ENCODE data around the gene RC3H1.

DNA sequence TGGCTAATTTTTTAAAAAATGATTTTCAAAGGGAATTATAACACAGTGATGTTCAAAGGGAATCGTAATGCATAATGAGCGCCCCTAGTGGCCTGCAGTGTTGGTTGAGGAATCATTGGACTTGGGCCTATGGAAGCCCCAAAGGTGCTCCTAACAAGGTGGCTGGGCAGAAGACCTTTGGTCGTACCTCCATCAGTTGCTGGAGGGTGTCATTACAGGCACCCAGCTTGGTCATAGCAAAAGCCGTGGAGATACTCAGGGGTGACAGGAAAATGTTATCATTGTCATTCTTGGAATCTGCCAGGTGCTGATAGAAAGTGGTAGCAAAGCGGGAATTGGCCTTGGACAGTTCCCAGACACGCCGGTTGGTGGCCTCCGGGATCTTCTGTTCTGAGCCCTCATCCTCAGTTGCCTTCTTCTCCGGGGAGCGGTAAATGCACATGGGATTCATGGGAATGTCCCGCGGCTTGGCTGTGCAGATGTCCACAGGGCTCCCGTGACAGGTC lies 107.7 kb downstream of the RC3H1 start:
- TF ChIP-seq, protein P1, sequence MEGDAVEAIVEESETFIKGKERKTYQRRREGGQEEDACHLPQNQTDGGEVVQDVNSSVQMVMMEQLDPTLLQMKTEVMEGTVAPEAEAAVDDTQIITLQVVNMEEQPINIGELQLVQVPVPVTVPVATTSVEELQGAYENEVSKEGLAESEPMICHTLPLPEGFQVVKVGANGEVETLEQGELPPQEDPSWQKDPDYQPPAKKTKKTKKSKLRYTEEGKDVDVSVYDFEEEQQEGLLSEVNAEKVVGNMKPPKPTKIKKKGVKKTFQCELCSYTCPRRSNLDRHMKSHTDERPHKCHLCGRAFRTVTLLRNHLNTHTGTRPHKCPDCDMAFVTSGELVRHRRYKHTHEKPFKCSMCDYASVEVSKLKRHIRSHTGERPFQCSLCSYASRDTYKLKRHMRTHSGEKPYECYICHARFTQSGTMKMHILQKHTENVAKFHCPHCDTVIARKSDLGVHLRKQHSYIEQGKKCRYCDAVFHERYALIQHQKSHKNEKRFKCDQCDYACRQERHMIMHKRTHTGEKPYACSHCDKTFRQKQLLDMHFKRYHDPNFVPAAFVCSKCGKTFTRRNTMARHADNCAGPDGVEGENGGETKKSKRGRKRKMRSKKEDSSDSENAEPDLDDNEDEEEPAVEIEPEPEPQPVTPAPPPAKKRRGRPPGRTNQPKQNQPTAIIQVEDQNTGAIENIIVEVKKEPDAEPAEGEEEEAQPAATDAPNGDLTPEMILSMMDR (IDR thresholded peaks at IDR 0.05; ENCODE audit: low read depth, low read length, missing input control) = peak; percentile 43
- TF ChIP-seq JUND (IDR thresholded peaks at IDR 0.05) (peak; percentile 15 to 44), SP1 (IDR thresholded peaks at IDR 0.05) (peak; percentile 15), FOXA2 (IDR thresholded peaks at IDR 0.05) (no peak), YY1 (IDR thresholded peaks at IDR 0.05) (peak; percentile 46), TAF1 (conservative IDR thresholded peaks at IDR 0.05) (no peak), RAD21 (IDR thresholded peaks at IDR 0.05) (peak; percentile 74 to 78), EGR1 (IDR thresholded peaks at IDR 0.05; ENCODE audit: low read depth in 2 of 2) (no peak), GABPA (IDR thresholded peaks at IDR 0.05 in 1 of 2, conservative IDR thresholded peaks at IDR 0.05 in 1 of 2) (no peak)
- TF ChIP-seq, protein P2, sequence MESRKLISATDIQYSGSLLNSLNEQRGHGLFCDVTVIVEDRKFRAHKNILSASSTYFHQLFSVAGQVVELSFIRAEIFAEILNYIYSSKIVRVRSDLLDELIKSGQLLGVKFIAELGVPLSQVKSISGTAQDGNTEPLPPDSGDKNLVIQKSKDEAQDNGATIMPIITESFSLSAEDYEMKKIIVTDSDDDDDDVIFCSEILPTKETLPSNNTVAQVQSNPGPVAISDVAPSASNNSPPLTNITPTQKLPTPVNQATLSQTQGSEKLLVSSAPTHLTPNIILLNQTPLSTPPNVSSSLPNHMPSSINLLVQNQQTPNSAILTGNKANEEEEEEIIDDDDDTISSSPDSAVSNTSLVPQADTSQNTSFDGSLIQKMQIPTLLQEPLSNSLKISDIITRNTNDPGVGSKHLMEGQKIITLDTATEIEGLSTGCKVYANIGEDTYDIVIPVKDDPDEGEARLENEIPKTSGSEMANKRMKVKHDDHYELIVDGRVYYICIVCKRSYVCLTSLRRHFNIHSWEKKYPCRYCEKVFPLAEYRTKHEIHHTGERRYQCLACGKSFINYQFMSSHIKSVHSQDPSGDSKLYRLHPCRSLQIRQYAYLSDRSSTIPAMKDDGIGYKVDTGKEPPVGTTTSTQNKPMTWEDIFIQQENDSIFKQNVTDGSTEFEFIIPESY (IDR thresholded peaks at IDR 0.05) = no peak
- TF ChIP-seq, protein P3, sequence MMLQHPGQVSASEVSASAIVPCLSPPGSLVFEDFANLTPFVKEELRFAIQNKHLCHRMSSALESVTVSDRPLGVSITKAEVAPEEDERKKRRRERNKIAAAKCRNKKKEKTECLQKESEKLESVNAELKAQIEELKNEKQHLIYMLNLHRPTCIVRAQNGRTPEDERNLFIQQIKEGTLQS (IDR thresholded peaks at IDR 0.05) = no peak
- TF ChIP-seq, protein P4, sequence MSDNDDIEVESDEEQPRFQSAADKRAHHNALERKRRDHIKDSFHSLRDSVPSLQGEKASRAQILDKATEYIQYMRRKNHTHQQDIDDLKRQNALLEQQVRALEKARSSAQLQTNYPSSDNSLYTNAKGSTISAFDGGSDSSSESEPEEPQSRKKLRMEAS (IDR thresholded peaks at IDR 0.05) = peak; percentile 61
- TF ChIP-seq, protein P5, sequence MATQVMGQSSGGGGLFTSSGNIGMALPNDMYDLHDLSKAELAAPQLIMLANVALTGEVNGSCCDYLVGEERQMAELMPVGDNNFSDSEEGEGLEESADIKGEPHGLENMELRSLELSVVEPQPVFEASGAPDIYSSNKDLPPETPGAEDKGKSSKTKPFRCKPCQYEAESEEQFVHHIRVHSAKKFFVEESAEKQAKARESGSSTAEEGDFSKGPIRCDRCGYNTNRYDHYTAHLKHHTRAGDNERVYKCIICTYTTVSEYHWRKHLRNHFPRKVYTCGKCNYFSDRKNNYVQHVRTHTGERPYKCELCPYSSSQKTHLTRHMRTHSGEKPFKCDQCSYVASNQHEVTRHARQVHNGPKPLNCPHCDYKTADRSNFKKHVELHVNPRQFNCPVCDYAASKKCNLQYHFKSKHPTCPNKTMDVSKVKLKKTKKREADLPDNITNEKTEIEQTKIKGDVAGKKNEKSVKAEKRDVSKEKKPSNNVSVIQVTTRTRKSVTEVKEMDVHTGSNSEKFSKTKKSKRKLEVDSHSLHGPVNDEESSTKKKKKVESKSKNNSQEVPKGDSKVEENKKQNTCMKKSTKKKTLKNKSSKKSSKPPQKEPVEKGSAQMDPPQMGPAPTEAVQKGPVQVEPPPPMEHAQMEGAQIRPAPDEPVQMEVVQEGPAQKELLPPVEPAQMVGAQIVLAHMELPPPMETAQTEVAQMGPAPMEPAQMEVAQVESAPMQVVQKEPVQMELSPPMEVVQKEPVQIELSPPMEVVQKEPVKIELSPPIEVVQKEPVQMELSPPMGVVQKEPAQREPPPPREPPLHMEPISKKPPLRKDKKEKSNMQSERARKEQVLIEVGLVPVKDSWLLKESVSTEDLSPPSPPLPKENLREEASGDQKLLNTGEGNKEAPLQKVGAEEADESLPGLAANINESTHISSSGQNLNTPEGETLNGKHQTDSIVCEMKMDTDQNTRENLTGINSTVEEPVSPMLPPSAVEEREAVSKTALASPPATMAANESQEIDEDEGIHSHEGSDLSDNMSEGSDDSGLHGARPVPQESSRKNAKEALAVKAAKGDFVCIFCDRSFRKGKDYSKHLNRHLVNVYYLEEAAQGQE (IDR thresholded peaks at IDR 0.05) = peak; percentile 53

All from liver (tissue), 3 donors.